Ishikawa (cell line): ENCODE data around the gene BTBD9.

Experiments
- CEBPB ChIP-seq: IDR thresholded peaks from 2 replicates; pipeline ENCODE4 v1.6.1; 2012
- EP300 ChIP-seq: IDR thresholded peaks from 2 replicates; pipeline ENCODE4 v1.6.1; 2012; ENCODE audit warnings: borderline replicate concordance
- FOXM1 ChIP-seq: IDR thresholded peaks from 2 replicates; pipeline ENCODE4 v1.6.1; 2012; ENCODE audit warnings: low read depth, borderline replicate concordance
- NFIC ChIP-seq: IDR thresholded peaks from 2 replicates; pipeline ENCODE4 v1.6.1; 2012
- RAD21 ChIP-seq: IDR thresholded peaks from 2 replicates; pipeline ENCODE4 v1.6.1; 2012; ENCODE audit warnings: low read depth
- TAF1 ChIP-seq: IDR thresholded peaks from 2 replicates; pipeline ENCODE4 v1.6.1; 2012; ENCODE audit warnings: low read depth, mild to moderate bottlenecking
- TCF12 ChIP-seq: IDR thresholded peaks from 2 replicates; pipeline ENCODE4 v1.6.1; 2012; ENCODE audit warnings: low read depth
- TEAD4 ChIP-seq: IDR thresholded peaks from 2 replicates; pipeline ENCODE4 v1.6.1; 2012
- YY1 ChIP-seq: IDR thresholded peaks from 2 replicates; pipeline ENCODE4 v1.6.1; 2012; ENCODE audit warnings: low read depth
- ZBTB7A ChIP-seq: IDR thresholded peaks from 2 replicates; pipeline ENCODE4 v1.6.1; 2012; ENCODE audit warnings: low read depth
- TF ChIP-seq, protein P1 (sequence below): IDR thresholded peaks from 2 replicates; pipeline ENCODE4 v1.6.1; 2012; ENCODE audit warnings: low read depth, mild to moderate bottlenecking
- TF ChIP-seq, protein P2 (sequence below): IDR thresholded peaks from 2 replicates; pipeline ENCODE4 v1.6.1; 2012
- TF ChIP-seq, protein P3 (sequence below): IDR thresholded peaks from 2 replicates; pipeline ENCODE4 v1.6.1; 2012

DNA sequence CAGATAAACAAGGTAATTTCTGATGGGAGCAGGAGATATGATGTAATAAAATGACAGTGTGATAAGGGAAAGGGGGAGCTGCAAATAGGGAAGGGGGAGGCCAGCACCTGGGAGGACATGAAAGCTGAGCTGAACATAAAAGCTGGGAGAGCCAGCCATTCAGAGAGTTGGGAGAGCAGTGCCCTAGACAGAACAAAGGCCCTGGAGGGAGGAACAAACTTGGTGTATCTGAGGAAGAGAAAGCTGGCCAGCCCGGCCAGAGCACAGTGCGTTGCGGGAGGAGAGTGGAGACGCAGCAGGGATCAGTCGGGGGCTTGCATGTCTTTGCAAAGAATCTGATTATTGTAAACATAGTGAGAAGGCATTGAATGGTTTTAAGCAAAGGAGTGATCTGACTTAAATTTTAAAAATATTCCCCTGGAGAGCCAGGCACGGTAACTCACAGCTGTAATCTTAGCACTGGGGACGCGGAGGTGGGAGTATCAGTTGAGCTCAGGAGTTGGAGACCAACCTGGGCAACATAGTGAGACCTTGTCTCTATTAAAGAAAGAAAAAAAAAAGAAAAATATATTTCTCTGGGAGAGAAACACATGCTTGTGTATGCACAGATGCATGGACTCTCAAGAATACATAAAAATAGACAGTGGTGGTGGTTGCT lies 502.0 kb downstream of the BTBD9 start:
- TF ChIP-seq YY1 (no peak), RAD21 (no peak), CEBPB (no peak), EP300 (no peak), NFIC (no peak), FOXM1 (no peak), TAF1 (no peak), TEAD4 (no peak), TCF12 (no peak), ZBTB7A (no peak)
- TF ChIP-seq, protein P1, sequence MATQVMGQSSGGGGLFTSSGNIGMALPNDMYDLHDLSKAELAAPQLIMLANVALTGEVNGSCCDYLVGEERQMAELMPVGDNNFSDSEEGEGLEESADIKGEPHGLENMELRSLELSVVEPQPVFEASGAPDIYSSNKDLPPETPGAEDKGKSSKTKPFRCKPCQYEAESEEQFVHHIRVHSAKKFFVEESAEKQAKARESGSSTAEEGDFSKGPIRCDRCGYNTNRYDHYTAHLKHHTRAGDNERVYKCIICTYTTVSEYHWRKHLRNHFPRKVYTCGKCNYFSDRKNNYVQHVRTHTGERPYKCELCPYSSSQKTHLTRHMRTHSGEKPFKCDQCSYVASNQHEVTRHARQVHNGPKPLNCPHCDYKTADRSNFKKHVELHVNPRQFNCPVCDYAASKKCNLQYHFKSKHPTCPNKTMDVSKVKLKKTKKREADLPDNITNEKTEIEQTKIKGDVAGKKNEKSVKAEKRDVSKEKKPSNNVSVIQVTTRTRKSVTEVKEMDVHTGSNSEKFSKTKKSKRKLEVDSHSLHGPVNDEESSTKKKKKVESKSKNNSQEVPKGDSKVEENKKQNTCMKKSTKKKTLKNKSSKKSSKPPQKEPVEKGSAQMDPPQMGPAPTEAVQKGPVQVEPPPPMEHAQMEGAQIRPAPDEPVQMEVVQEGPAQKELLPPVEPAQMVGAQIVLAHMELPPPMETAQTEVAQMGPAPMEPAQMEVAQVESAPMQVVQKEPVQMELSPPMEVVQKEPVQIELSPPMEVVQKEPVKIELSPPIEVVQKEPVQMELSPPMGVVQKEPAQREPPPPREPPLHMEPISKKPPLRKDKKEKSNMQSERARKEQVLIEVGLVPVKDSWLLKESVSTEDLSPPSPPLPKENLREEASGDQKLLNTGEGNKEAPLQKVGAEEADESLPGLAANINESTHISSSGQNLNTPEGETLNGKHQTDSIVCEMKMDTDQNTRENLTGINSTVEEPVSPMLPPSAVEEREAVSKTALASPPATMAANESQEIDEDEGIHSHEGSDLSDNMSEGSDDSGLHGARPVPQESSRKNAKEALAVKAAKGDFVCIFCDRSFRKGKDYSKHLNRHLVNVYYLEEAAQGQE: no peak
- TF ChIP-seq, protein P2, sequence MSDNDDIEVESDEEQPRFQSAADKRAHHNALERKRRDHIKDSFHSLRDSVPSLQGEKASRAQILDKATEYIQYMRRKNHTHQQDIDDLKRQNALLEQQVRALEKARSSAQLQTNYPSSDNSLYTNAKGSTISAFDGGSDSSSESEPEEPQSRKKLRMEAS: no peak
- TF ChIP-seq, protein P3, sequence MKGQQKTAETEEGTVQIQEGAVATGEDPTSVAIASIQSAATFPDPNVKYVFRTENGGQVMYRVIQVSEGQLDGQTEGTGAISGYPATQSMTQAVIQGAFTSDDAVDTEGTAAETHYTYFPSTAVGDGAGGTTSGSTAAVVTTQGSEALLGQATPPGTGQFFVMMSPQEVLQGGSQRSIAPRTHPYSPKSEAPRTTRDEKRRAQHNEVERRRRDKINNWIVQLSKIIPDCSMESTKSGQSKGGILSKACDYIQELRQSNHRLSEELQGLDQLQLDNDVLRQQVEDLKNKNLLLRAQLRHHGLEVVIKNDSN: no peak
